HepG2 (cell line): ENCODE measurements around the gene TUBB4A. TPM values are rescaled to one million over a fixed set of nuclear protein-coding genes. Genes with fewer than 3 reads are reported as not detected.

ENCODE experiments used
- ATAC-seq: fragments of 200-7000 bp; cut with Tn5 transposase; 3 replicates; pipeline ENCODE4 v1.9.1; 2020; ENCODE audit warnings: mild to moderate bottlenecking, moderate library complexity
- BruUV-seq: library from RNA; stranded (reverse); fragments of 400-500 nt; replicated peaks from 2 replicates; lab custom pipeline; 2021; lab: Mats Ljungman, UMichigan
- CTCF ChIA-PET: fragments of 300-600 bp; formaldehyde crosslinking; extraction: SDS; loops from one replicate; lab custom pipeline; 2021; ENCODE audit warnings: low total read pairs, inconsistent platforms, low intra/inter-chr PET ratio; lab: Yijun Ruan, JAX
- POLR2A ChIA-PET: fragments of 350-600 bp; sonication (Branson Sonifier 250); formaldehyde crosslinking; loops from one replicate; lab custom pipeline; 2020; ENCODE audit warnings: antibody characterized with exemption, inconsistent platforms; lab: Yijun Ruan, JAX
- DNase-seq: peaks from one replicate; pipeline ENCODE4 v3.0.0-alpha.2; 2015; ENCODE audit warnings: low spot score
- FAIRE-seq: peaks from 3 replicates; lab custom pipeline; 2011; peaks lifted over from hg19 to GRCh38; lab: Jason Lieb, UNC
- H2AFZ ChIP-seq: one replicate; pipeline ENCODE4 v1.6.1; 2011; ENCODE audit warnings: low read length, inconsistent platforms
- H3K27ac ChIP-seq: fragments of 300-600 bp; 3 replicates; pipeline ENCODE4 v1.8.0; 2011; ENCODE audit warnings: mixed run types, mild to moderate bottlenecking, mixed read lengths, low read length, inconsistent platforms; ENCODE audit not compliant: insufficient read depth; ENCODE audit errors: extremely low read length
- H3K27me3 ChIP-seq, 2 experiments: fragments of 200-600 bp in 1 of 2; 2 replicates in 1 of 2; 3 replicates in 1 of 2; pipeline versions ENCODE4 v1.6.0 to v1.8.0; 2011; ENCODE audit warnings: low read length in 2 of 2, mild to moderate bottlenecking in 2 of 2, moderate library complexity in 2 of 2, inconsistent platforms in 1 of 2; ENCODE audit not compliant: insufficient read depth in 2 of 2, control insufficient read depth in 1 of 2
- H3K36me3 ChIP-seq, 2 experiments: fragments of 200-600 bp in 1 of 2; replicated peaks in 1 of 2; 2 replicates in 1 of 2; 3 replicates in 1 of 2; pipeline versions ENCODE4 v1.5.1 to v1.8.0; 2011; ENCODE audit warnings: low read length in 2 of 2, inconsistent platforms in 1 of 2; ENCODE audit not compliant: insufficient read depth in 2 of 2, control insufficient read depth in 1 of 2
- H3K4me1 ChIP-seq: 2 replicates; pipeline ENCODE4 v1.5.1; 2012; ENCODE audit warnings: low read length, inconsistent platforms; ENCODE audit not compliant: insufficient read depth
- H3K4me2 ChIP-seq: 2 replicates; pipeline ENCODE4 v1.6.0; 2011; ENCODE audit warnings: low read depth, low read length, inconsistent platforms
- H3K4me3 ChIP-seq, 3 experiments: fragments of 200-600 bp in 1 of 3; sonication (generic), shearing (Covaris generic) in 1 of 3; replicated peaks in 1 of 3; 2 replicates each; pipeline ENCODE4 v1.5.1; 2011 to 2016; ENCODE audit warnings: low read length in 3 of 3, inconsistent platforms in 2 of 3, low read depth in 2 of 3, mild to moderate bottlenecking in 2 of 3, control low read depth in 1 of 3, mixed read lengths in 1 of 3; ENCODE audit not compliant: insufficient read depth in 1 of 3
- H3K79me2 ChIP-seq: one replicate; pipeline ENCODE4 v1.6.1; 2011; ENCODE audit warnings: low read length, inconsistent platforms; ENCODE audit not compliant: insufficient read depth
- H3K9ac ChIP-seq: 2 replicates; pipeline ENCODE4 v1.6.0; 2011; ENCODE audit warnings: mild to moderate bottlenecking, low read depth, low read length, inconsistent platforms; ENCODE audit not compliant: insufficient read depth
- H3K9me3 ChIP-seq: 2 replicates; pipeline ENCODE4 v1.5.1; 2012; ENCODE audit warnings: mild to moderate bottlenecking, low read length
- H4K20me1 ChIP-seq: 2 replicates; pipeline ENCODE4 v1.6.0; 2011; ENCODE audit warnings: inconsistent platforms, mild to moderate bottlenecking, low read length, moderate library complexity; ENCODE audit not compliant: insufficient read depth
- BCL6 ChIP-seq: IDR thresholded peaks from 2 replicates; pipeline ENCODE4 v1.6.1; 2016; ENCODE audit warnings: missing genetic modification reagents, missing compliant biosample characterization
- CERS6 ChIP-seq: sonication (generic); formaldehyde crosslinking; IDR thresholded peaks from 2 replicates; pipeline ENCODE4 v1.5.0; 2020; ENCODE audit warnings: missing genetic modification reagents
- EEA1 ChIP-seq: sonication (generic); formaldehyde crosslinking; IDR thresholded peaks from 2 replicates; pipeline ENCODE4 v1.5.1; 2020; ENCODE audit warnings: mild to moderate bottlenecking, missing genetic modification reagents, borderline replicate concordance
- ETV5 ChIP-seq: IDR thresholded peaks from 2 replicates; pipeline ENCODE4 v1.6.1; 2018; ENCODE audit warnings: missing biosample characterization, missing genetic modification reagents, inconsistent platforms, borderline replicate concordance
- FOXA1 ChIP-seq, 2 experiments: fragments of 450-650 bp in 1 of 2; sonication (generic) in 1 of 2; formaldehyde crosslinking in 1 of 2; IDR thresholded peaks; 2 replicates each; pipeline versions ENCODE4 v1.4.0 to v1.6.1; 2016 to 2020; ENCODE audit warnings: missing genetic modification reagents in 1 of 2
- GATAD2A ChIP-seq: IDR thresholded peaks from 2 replicates; pipeline ENCODE4 v1.6.1; 2016
- HNRNPLL ChIP-seq: fragments of 200-400 bp; formaldehyde crosslinking; IDR thresholded peaks from 2 replicates; pipeline ENCODE4 v1.6.1; 2017; ENCODE audit warnings: mild to moderate bottlenecking, low read depth, low read length; ENCODE audit not compliant: poor library complexity, severe bottlenecking
- IKZF1 ChIP-seq: fragments of 450-650 bp; IDR thresholded peaks from 2 replicates; pipeline ENCODE4 v1.7.1; 2016
- RBAK ChIP-seq: sonication (generic); formaldehyde crosslinking; IDR thresholded peaks from 2 replicates; pipeline ENCODE4 v1.5.1; 2020; ENCODE audit warnings: mild to moderate bottlenecking, missing genetic modification reagents
- RFX3 ChIP-seq: IDR thresholded peaks from 2 replicates; pipeline ENCODE4 v1.6.1; 2016; ENCODE audit warnings: missing biosample characterization, missing genetic modification reagents
- RNF2 ChIP-seq: fragments of 450-650 bp; conservative IDR thresholded peaks from 2 replicates; pipeline ENCODE4 v1.6.1; 2016; ENCODE audit warnings: low read depth
- SALL2 ChIP-seq: sonication (generic); formaldehyde crosslinking; IDR thresholded peaks from 2 replicates; pipeline ENCODE4 v1.8.1; 2023; ENCODE audit warnings: mild to moderate bottlenecking, missing genetic modification reagents, inconsistent platforms
- SMAD3 ChIP-seq: sonication (generic); formaldehyde crosslinking; IDR thresholded peaks from 2 replicates; pipeline ENCODE4 v1.4.0; 2020; ENCODE audit warnings: missing genetic modification reagents
- SP1 ChIP-seq, 2 experiments: fragments of 450-650 bp in 1 of 2; sonication (generic) in 1 of 2; formaldehyde crosslinking in 1 of 2; IDR thresholded peaks; 2 replicates each; pipeline versions ENCODE4 v1.4.0 to v1.6.1; 2016 to 2020; ENCODE audit warnings: missing genetic modification reagents in 1 of 2
- ZBTB25 ChIP-seq: IDR thresholded peaks from 2 replicates; pipeline ENCODE4 v1.6.1; 2018; ENCODE audit warnings: missing genetic modification reagents
- ZC3H4 ChIP-seq: sonication (generic); formaldehyde crosslinking; IDR thresholded peaks from 2 replicates; pipeline ENCODE4 v1.4.0; 2020; ENCODE audit warnings: missing genetic modification reagents, borderline replicate concordance
- ZNF280D ChIP-seq: sonication (generic); formaldehyde crosslinking; IDR thresholded peaks from 2 replicates; pipeline ENCODE4 v1.5.1; 2020; ENCODE audit warnings: mild to moderate bottlenecking, missing genetic modification reagents
- ZNF441 ChIP-seq: sonication (generic); formaldehyde crosslinking; IDR thresholded peaks from 2 replicates; pipeline ENCODE4 v1.7.0; 2021; ENCODE audit warnings: missing genetic modification reagents, borderline replicate concordance
- ZNF558 ChIP-seq: sonication (generic); formaldehyde crosslinking; IDR thresholded peaks from 2 replicates; pipeline ENCODE4 v1.9.0; 2022; ENCODE audit warnings: mild to moderate bottlenecking, missing genetic modification reagents, borderline replicate concordance
- ZNF678 ChIP-seq: sonication (generic); formaldehyde crosslinking; IDR thresholded peaks from 2 replicates; pipeline ENCODE4 v1.4.0; 2020; ENCODE audit warnings: mild to moderate bottlenecking, missing genetic modification reagents
- WGBS: methylation state at CpG from one replicate; pipeline ENCODE4 v1.1.6; 2017; ENCODE audit warnings: low lambda C conversion rate; 5-methylcytosine and 5-hydroxymethylcytosine counted together
- in situ Hi-C: cut with HindIII; loops from 2 replicates; pipeline ENCODE4 v1.10.0; 2017; ENCODE audit warnings: low pct_unique_long_range_greater_than_20kb; ENCODE audit not compliant: extremely low pct_ligation_motif_present
- intact Hi-C: fragments of 100-400 bp; cut with micrococcal nuclease; formaldehyde crosslinking; loops from one replicate; pipeline ENCODE4 v1.10.0; 2022; ENCODE audit not compliant: unreplicated experiment
- polyA plus RNA-seq, 8 experiments: library from polyadenylated mRNA; depleted of rRNA in 3 of 8; stranded (reverse) in 7 of 8; unstranded in 1 of 8; fragments of >200 nt; fragmentation: Illumina TruSeq in 4 of 8; extraction: Trizol in 4 of 8; gene quantifications; 2 replicates each; pipeline versions ENCODE4 v1.2.1 to v1.2.3, GENCODE V29; 2011 to 2016; ENCODE audit warnings: low read depth in 4 of 8, missing spikeins in 1 of 8, mixed read lengths in 1 of 8; ENCODE audit not compliant: insufficient read depth in 1 of 8
- total RNA-seq, 5 experiments: library from RNA; depleted of rRNA; stranded (reverse); fragments of >200 nt; fragmentation: Illumina TruSeq; extraction: Trizol; gene quantifications; 2 replicates each; pipeline ENCODE4 v1.2.3, GENCODE V29; 2016; ENCODE audit warnings: low read depth in 1 of 5

The TUBB4A gene
- total and polyA plus RNA-seq, 2 of the 13 experiments (the other 11 are each of a cell fraction or from before 2014, with no cell fraction given): not detected

GRCh38 chr19:6530386-6531162 lies 28.5 kb upstream of the TUBB4A start, which contains the start of gene TNFSF9:
TSS of gene TNFSF9 (plus strand) at chr19:6531026. CDS start at chr19:6531037, 11 bp downstream.
- Histone ChIP-seq H3K4me3 (peak within 1 kb of the TSS; percentile 40 to 78 (median 55)), H3K79me2 (no peaks in the 10 kb centered on the region), H2AFZ (peak within 1 kb of the TSS; percentile 73), H3K27me3 (peaks cover 0 to 14% of the 10 kb centered on the region in 2 experiments; a peak in 3 of 5 replicates), H3K36me3 (no peaks in the 10 kb centered on the region), H3K27ac (peak within 1 kb of the TSS; percentile 49), H3K4me2 (peak within 1 kb of the TSS; percentile 99), H3K9ac (peak within 1 kb of the TSS; percentile 74), H3K4me1 (peaks cover 47% of the 10 kb centered on the region), H3K9me3 (no peaks in the 10 kb centered on the region), H4K20me1 (no peaks in the 10 kb centered on the region)
- in situ Hi-C loops (no loop called here), intact Hi-C loops (no loop called here)
- ATAC-seq (peak; percentile 70), FAIRE-seq (no peak), DNase-seq (peak; percentile 73)
- POLR2A ChIA-PET: interaction anchor here (0.6 to 1.1 kb wide), 7 partner anchors 14 to 627 kb away, joined by 3 to 8 read pairs (median 4); partner anchors contain the start of genes KHSRP, NDUFA11 and ZNF557
- CTCF ChIA-PET: no interaction called here
- 1% methylated on average over 15 of the region's 44 CpGs for WGBS
- BruUV-seq: TSS peak; percentile 83
- TF ChIP-seq RBAK (CRISPR knock-in tag) (no peak), EEA1 (CRISPR knock-in tag) (no peak), IKZF1 (no peak), ZNF441 (peak; percentile 98), ETV5 (CRISPR knock-in tag) (peak; percentile 60; the same call in 1 of the 2 replicates), HNRNPLL (peak; percentile 69), ZNF558 (CRISPR knock-in tag) (no peak), ZNF280D (CRISPR knock-in tag) (no peak), RFX3 (CRISPR knock-in tag) (no peak), GATAD2A (peak; percentile 16; the same call in 1 of the 2 replicates), CERS6 (no peak), SMAD3 (no peak), FOXA1 (IDR thresholded peaks at IDR 0.05) (no peak), FOXA1 (CRISPR knock-in tag; IDR thresholded peaks at IDR 0.05) (no peak), SALL2 (CRISPR knock-in tag) (no peak), ZBTB25 (no peak), ZC3H4 (no peak), SP1 (IDR thresholded peaks at IDR 0.05) (peak; percentile 59; the same call in 1 of the 2 replicates), SP1 (CRISPR knock-in tag; IDR thresholded peaks at IDR 0.05) (peak; percentile 89), BCL6 (no peak), RNF2 (no peak), ZNF678 (no peak)
